Measurements from ENCODE around the gene SLC35A2. TPM values are rescaled to one million over a fixed set of nuclear protein-coding genes. Genes with fewer than 3 reads are reported as not detected.

Gene SLC35A2
- total and polyA plus RNA-seq, 4 donors, result 5.0 to 18.6 (median 16.3) TPM

DNA sequence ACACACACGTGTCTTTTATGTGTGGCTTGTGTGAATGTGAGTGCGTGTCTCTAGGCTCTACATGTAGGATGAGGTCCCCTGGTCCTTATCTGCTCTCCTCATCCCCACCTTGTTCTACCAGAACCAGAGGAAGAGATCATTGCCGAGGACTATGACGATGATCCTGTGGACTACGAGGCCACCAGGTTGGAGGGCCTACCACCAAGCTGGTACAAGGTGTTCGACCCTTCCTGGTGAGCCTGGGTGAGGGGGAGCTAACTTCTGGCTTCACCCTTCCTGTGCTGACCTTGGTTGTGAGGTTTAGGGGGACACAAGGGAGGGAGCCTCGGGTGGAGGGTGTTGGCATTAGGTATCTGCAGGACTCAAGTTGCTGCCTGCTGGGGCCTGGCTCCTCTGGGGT, 10.4 kb downstream of the SLC35A2 start:
- peak in 1 of 2 donors; percentile 1 for DNase-seq
- H3K27me3 ChIP-seq (ENCODE audit: control insufficient read depth in 1 of 2, insufficient read depth in 2 of 2, low read length in 1 of 2), result no peaks in the 10 kb centered on the region
- intact Hi-C loops (cut with DNase I), result no loop called here
- no peak overlapping the region for H3K27ac ChIP-seq (ENCODE audit: low read depth in 1 of 2, low read length in 2 of 2)
- H3K4me1 ChIP-seq (ENCODE audit: control insufficient read depth in 1 of 2, insufficient read depth in 2 of 2, low read length in 2 of 2), result no peaks in the 10 kb centered on the region
- H3K4me3 ChIP-seq (ENCODE audit: low read length in 2 of 2), result no peak overlapping the region
- no peak for ATAC-seq (ENCODE audit: low FRiP score)
- H3K9me3 ChIP-seq (ENCODE audit: control insufficient read depth, low read length), result no peaks in the 10 kb centered on the region
- peaks cover 0 to 3% of the 10 kb centered on the region in 2 donors for H3K36me3 ChIP-seq (ENCODE audit: control insufficient read depth in 1 of 2, insufficient read depth in 2 of 2, low read length in 1 of 2)
- 82 to 87% methylated on average over 7 of the region's 7 CpGs for WGBS, 2 donors

DNA sequence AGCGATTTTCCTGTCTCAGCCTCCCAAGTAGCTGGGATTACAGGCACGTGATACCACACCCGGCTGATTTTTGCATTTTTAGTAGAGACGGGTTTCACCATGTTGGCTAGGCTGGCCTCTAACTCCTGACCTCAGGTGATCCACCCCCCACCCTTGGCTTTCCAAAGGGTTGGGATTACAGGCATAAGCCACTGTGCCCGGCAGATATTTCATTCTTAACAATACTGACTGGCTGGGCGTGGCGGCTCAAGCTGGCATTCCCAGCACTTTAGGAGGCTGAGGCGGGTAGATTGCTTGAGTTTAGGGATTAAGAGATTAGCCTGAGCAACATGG, 12.4 kb downstream of the SLC35A2 start:
- DNase-seq (peak in 1 of 2 donors; percentile 5), ATAC-seq (ENCODE audit: low FRiP score) (no peak)
- Histone ChIP-seq H3K4me3 (ENCODE audit: low read length in 2 of 2) (no peak overlapping the region), H3K27ac (ENCODE audit: low read depth in 1 of 2, low read length in 2 of 2) (no peak overlapping the region), H3K27me3 (ENCODE audit: control insufficient read depth in 1 of 2, insufficient read depth in 2 of 2, low read length in 1 of 2) (no peaks in the 10 kb centered on the region), H3K9me3 (ENCODE audit: control insufficient read depth, low read length) (no peaks in the 10 kb centered on the region), H3K36me3 (ENCODE audit: control insufficient read depth in 1 of 2, insufficient read depth in 2 of 2, low read length in 1 of 2) (no peaks in the 10 kb centered on the region), H3K4me1 (ENCODE audit: control insufficient read depth in 1 of 2, insufficient read depth in 2 of 2, low read length in 2 of 2) (no peaks in the 10 kb centered on the region)
- WGBS, 2 donors, result 82 to 91% methylated on average over 8 of the region's 8 CpGs
- intact Hi-C loops (cut with DNase I), result no loop called here

DNA sequence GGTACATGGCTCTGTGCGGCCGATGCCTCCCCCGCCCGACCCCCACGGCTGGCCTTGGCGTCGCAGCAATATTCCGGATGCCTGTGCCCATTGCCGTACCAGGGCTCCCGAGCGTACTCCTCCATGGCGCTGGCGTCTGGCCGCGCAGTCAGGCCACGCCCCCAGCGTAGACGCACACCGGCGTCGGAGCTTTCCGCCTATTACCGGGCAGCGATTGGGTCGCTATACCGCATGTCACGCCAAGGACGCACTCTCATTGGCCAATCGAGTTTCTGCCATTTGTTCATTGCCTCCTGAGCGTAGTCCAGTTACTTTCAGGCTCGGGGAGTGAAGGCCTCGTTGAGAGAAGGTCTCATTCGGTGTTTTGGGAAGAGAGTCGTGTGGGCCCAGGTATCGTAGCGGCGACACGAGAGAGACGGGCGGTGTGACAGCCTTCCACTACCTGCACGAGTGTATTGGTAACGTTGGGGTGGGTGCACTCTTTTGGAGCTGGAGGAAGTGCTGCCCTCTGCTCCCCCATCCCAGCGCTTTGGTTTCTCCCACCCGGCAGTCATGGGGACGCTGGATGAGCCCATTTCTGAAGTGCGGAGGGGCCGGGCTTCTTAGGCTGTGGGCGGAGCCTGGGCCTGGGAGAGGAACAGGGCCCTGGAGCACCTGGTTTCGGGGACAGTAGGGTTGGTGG, 13.7 kb downstream of the SLC35A2 start, which contains the start of the genes PQBP1 and TIMM17B:
PQBP1 (plus strand) TSS at position 306 of the 682 bp plus-strand sequence. CDS start 580 bp downstream, outside the sequence.
TIMM17B (minus strand) TSS at position 144 of the 682 bp plus-strand sequence; CDS start at position 125, 19 bp downstream.
- intact Hi-C loops (cut with DNase I), result no loop called here
- peak; percentile 95 for ATAC-seq (ENCODE audit: low FRiP score)
- Histone ChIP-seq H3K36me3 (ENCODE audit: control insufficient read depth in 1 of 2, insufficient read depth in 2 of 2, low read length in 1 of 2) (no peaks in the 10 kb centered on the region), H3K27ac (ENCODE audit: low read depth in 1 of 2, low read length in 2 of 2) (peak within 1 kb of the TSS in 1 of 2 donors; percentile 95), H3K4me3 (ENCODE audit: low read length in 2 of 2) (peak within 1 kb of the TSS in 1 of 2 donors; percentile 67), H3K27me3 (ENCODE audit: control insufficient read depth in 1 of 2, insufficient read depth in 2 of 2, low read length in 1 of 2) (no peaks in the 10 kb centered on the region), H3K9me3 (ENCODE audit: control insufficient read depth, low read length) (no peaks in the 10 kb centered on the region), H3K4me1 (ENCODE audit: control insufficient read depth in 1 of 2, insufficient read depth in 2 of 2, low read length in 2 of 2) (no peaks in the 10 kb centered on the region)
- WGBS, 2 donors, result 1 to 38% methylated on average over 49 of the region's 49 CpGs
- DNase-seq, result peak; percentile 93 to 94

- no peaks in the 10 kb centered on the region for H3K36me3 ChIP-seq (ENCODE audit: control insufficient read depth in 1 of 2, insufficient read depth in 2 of 2, low read length in 1 of 2)
- H3K9me3 ChIP-seq (ENCODE audit: control insufficient read depth, low read length), result no peaks in the 10 kb centered on the region
- 0 to 30% methylated on average over 38 of the region's 38 CpGs for WGBS, 2 donors
- peak overlapping the region in 1 of 2 donors; percentile 42 for H3K4me3 ChIP-seq (ENCODE audit: low read length in 2 of 2)
- H3K27me3 ChIP-seq (ENCODE audit: control insufficient read depth in 1 of 2, insufficient read depth in 2 of 2, low read length in 1 of 2), result no peaks in the 10 kb centered on the region
- H3K4me1 ChIP-seq (ENCODE audit: control insufficient read depth in 1 of 2, insufficient read depth in 2 of 2, low read length in 2 of 2), result no peaks in the 10 kb centered on the region
- ATAC-seq (ENCODE audit: low FRiP score) (peak; percentile 64), DNase-seq (peak; percentile 83 to 91)
- peak overlapping the region in 1 of 2 donors; percentile 61 for H3K27ac ChIP-seq (ENCODE audit: low read depth in 1 of 2, low read length in 2 of 2)
- intact Hi-C loops (cut with DNase I), result no loop called here
These were observed 14.3 kb downstream of the SLC35A2 start for GRCh38 chrX:48897157-48897624.

DNA sequence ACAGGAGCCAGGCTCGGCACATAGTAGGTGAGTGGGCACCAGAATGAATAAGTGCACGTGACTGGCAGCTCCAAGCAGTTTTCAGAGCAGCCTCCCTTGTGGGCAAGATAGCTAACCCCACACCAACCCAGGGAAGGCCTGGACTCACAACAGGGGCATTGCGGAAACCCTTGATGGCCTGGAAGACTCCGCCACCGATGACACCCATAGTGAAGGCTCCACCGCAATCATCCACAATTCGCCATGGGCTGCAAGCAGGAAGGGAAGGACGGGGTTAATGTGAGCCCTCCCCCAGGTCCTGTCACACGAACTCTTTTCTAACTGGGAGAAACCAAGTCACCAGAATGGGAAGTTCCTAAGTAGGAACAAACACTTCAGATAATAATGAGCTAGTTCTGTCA, 14.8 kb downstream of the SLC35A2 start:
- Histone ChIP-seq H3K27me3 (ENCODE audit: control insufficient read depth in 1 of 2, insufficient read depth in 2 of 2, low read length in 1 of 2) (no peaks in the 10 kb centered on the region), H3K4me3 (ENCODE audit: low read length in 2 of 2) (peak overlapping the region in 1 of 2 donors; percentile 42), H3K27ac (ENCODE audit: low read depth in 1 of 2, low read length in 2 of 2) (peak overlapping the region in 1 of 2 donors; percentile 61), H3K36me3 (ENCODE audit: control insufficient read depth in 1 of 2, insufficient read depth in 2 of 2, low read length in 1 of 2) (no peaks in the 10 kb centered on the region), H3K9me3 (ENCODE audit: control insufficient read depth, low read length) (no peaks in the 10 kb centered on the region), H3K4me1 (ENCODE audit: control insufficient read depth in 1 of 2, insufficient read depth in 2 of 2, low read length in 2 of 2) (no peaks in the 10 kb centered on the region)
- peak; percentile 25 to 59 for DNase-seq
- intact Hi-C loops (cut with DNase I), result no loop called here
- no peak for ATAC-seq (ENCODE audit: low FRiP score)
- 27 to 47% methylated on average over 9 of the region's 9 CpGs for WGBS, 2 donors

GRCh38 chrX:48894891-48895290, 16.6 kb downstream of the SLC35A2 start:
- peak; percentile 4 to 14 for DNase-seq
- H3K4me1 ChIP-seq (ENCODE audit: control insufficient read depth in 1 of 2, insufficient read depth in 2 of 2, low read length in 2 of 2), result no peaks in the 10 kb centered on the region
- WGBS, 2 donors, result 77 to 84% methylated on average over 6 of the region's 6 CpGs
- no peak for ATAC-seq (ENCODE audit: low FRiP score)
- no peak overlapping the region for H3K27ac ChIP-seq (ENCODE audit: low read depth in 1 of 2, low read length in 2 of 2)
- H3K9me3 ChIP-seq (ENCODE audit: control insufficient read depth, low read length), result no peaks in the 10 kb centered on the region
- no peaks in the 10 kb centered on the region for H3K36me3 ChIP-seq (ENCODE audit: control insufficient read depth in 1 of 2, insufficient read depth in 2 of 2, low read length in 1 of 2)
- no peak overlapping the region for H3K4me3 ChIP-seq (ENCODE audit: low read length in 2 of 2)
- intact Hi-C loops (cut with DNase I), result no loop called here
- no peaks in the 10 kb centered on the region for H3K27me3 ChIP-seq (ENCODE audit: control insufficient read depth in 1 of 2, insufficient read depth in 2 of 2, low read length in 1 of 2)

DNA sequence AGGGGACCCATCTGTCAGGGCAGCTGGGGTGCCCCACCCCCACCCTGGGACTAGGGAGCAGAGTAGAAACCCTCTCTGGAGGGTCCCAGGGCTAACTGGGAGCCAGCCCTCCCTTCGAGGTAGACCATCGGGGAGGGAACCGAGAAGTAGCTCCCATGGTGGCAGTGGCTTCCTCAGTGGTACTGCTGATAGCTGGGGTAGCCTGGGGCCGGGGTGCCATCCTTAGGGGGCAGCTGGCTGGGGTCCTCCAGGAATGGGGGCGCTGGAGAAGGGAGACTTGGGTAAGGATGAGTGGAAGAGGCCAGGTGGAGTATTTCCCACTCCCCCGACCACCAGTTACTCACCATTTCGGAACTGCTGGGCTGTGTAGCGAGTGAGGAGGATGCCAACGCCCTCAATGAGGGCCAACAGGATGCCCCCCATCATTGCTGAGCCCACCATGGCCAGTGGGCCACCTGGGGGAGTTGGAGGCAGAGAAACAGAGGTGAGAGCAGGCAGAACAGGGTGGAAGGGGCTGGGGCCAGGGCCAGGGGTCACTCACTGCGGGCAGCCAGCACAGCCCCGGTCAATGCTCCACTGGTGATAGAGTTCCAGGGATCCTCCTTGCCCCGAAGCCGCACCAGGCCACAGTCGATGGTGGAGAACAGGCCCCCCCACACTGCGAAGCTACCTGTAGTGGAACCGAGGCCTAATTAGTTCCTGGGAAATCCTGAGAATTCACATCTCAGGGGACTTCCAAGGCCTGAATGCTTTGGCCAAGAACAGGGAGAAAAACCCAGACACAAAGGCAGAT, 17.7 kb downstream of the SLC35A2 start:
- H3K4me3 ChIP-seq (ENCODE audit: low read length in 2 of 2), result no peak overlapping the region
- no peak for ATAC-seq (ENCODE audit: low FRiP score)
- no peaks in the 10 kb centered on the region for H3K36me3 ChIP-seq (ENCODE audit: control insufficient read depth in 1 of 2, insufficient read depth in 2 of 2, low read length in 1 of 2)
- intact Hi-C loops (cut with DNase I), result no loop called here
- 80 to 90% methylated on average over 16 of the region's 16 CpGs for WGBS, 2 donors
- no peak overlapping the region for H3K27ac ChIP-seq (ENCODE audit: low read depth in 1 of 2, low read length in 2 of 2)
- no peaks in the 10 kb centered on the region for H3K4me1 ChIP-seq (ENCODE audit: control insufficient read depth in 1 of 2, insufficient read depth in 2 of 2, low read length in 2 of 2)
- H3K9me3 ChIP-seq (ENCODE audit: control insufficient read depth, low read length), result no peaks in the 10 kb centered on the region
- H3K27me3 ChIP-seq (ENCODE audit: control insufficient read depth in 1 of 2, insufficient read depth in 2 of 2, low read length in 1 of 2), result no peaks in the 10 kb centered on the region
- DNase-seq, result peak in 1 of 2 donors; percentile 59

GRCh38 chrX:48892896-48893295, 18.6 kb downstream of the SLC35A2 start:
- Histone ChIP-seq H3K4me1 (ENCODE audit: control insufficient read depth in 1 of 2, insufficient read depth in 2 of 2, low read length in 2 of 2) (no peaks in the 10 kb centered on the region), H3K27me3 (ENCODE audit: control insufficient read depth in 1 of 2, insufficient read depth in 2 of 2, low read length in 1 of 2) (no peaks in the 10 kb centered on the region), H3K9me3 (ENCODE audit: control insufficient read depth, low read length) (no peaks in the 10 kb centered on the region), H3K36me3 (ENCODE audit: control insufficient read depth in 1 of 2, insufficient read depth in 2 of 2, low read length in 1 of 2) (no peaks in the 10 kb centered on the region), H3K4me3 (ENCODE audit: low read length in 2 of 2) (no peak overlapping the region), H3K27ac (ENCODE audit: low read depth in 1 of 2, low read length in 2 of 2) (no peak overlapping the region)
- intact Hi-C loops (cut with DNase I), result no loop called here
- DNase-seq, result peak in 1 of 2 donors; percentile 45
- ATAC-seq (ENCODE audit: low FRiP score), result no peak
- WGBS, 2 donors, result 61 to 85% methylated on average over 4 of the region's 4 CpGs

All from aorta (tissue), 5 donors.